GM18951 (cell line): ENCODE data around the gene BMP2K.

Experiments
- POLR2A ChIP-seq: IDR thresholded peaks from 4 replicates; pipeline ENCODE4 v1.6.1; 2011; ENCODE audit warnings: mild to moderate bottlenecking; ENCODE audit not compliant: insufficient read length, insufficient read depth; ENCODE audit errors: extremely low read depth
- in situ Hi-C: fragments of 300-500 bp; cut with MboI; formaldehyde crosslinking; loops from one replicate; pipeline ENCODE4 v1.12.0; 2022; ENCODE audit warnings: low sequenced_read_pairs, mixed read lengths, inconsistent platforms; ENCODE audit not compliant: unreplicated experiment

Gene BMP2K

GRCh38 chr4:78776079-78776728, at the start of gene BMP2K:
Gene BMP2K (plus strand): TSS chr4:78776350. CDS start chr4:78776544, 194 bp downstream.
- in situ Hi-C loops, result loop anchor here (10.0 kb wide), 1 partner anchor 161 kb away; no protein-coding TSS in a partner anchor
- TF ChIP-seq POLR2A, result peak; percentile 87

- TF ChIP-seq POLR2A, result no peak
- in situ Hi-C loops, result no loop called here
Measured at GRCh38 chr4:78726546-78726945, 49.6 kb upstream of the BMP2K start.

- in situ Hi-C loops, result no loop called here
- no peak for TF ChIP-seq POLR2A
Measured at GRCh38 chr4:78732332-78733104, 43.6 kb upstream of the BMP2K start.

GRCh38 chr4:78734441-78735162, 41.5 kb upstream of the BMP2K start:
- in situ Hi-C loops, result no loop called here
- no peak for TF ChIP-seq POLR2A

GRCh38 chr4:78735697-78736096, 40.5 kb upstream of the BMP2K start:
- in situ Hi-C loops, result no loop called here
- TF ChIP-seq POLR2A, result no peak

- in situ Hi-C loops, result no loop called here
- no peak for TF ChIP-seq POLR2A
Measured at GRCh38 chr4:78737035-78737434, 39.1 kb upstream of the BMP2K start.

GRCh38 chr4:78737973-78738372, 38.2 kb upstream of the BMP2K start:
- in situ Hi-C loops, result no loop called here

GRCh38 chr4:78742300-78742699, 33.9 kb upstream of the BMP2K start:
- no peak for TF ChIP-seq POLR2A
- in situ Hi-C loops, result no loop called here

More at GRCh38 chr4:78737973-78738372, 38.2 kb upstream of the BMP2K start:
- no peak for TF ChIP-seq POLR2A

- TF ChIP-seq POLR2A, result no peak
- in situ Hi-C loops, result no loop called here
Measured at GRCh38 chr4:78747475-78747922, 28.7 kb upstream of the BMP2K start.

- TF ChIP-seq POLR2A, result no peak
Measured at GRCh38 chr4:78748381-78748780, 27.8 kb upstream of the BMP2K start.

GRCh38 chr4:78749258-78749971, 26.7 kb upstream of the BMP2K start:
- in situ Hi-C loops, result no loop called here
- TF ChIP-seq POLR2A, result no peak

More at GRCh38 chr4:78748381-78748780, 27.8 kb upstream of the BMP2K start:
- in situ Hi-C loops, result no loop called here

GRCh38 chr4:78749972-78750727, 26.0 kb upstream of the BMP2K start:
- TF ChIP-seq POLR2A, result no peak
- in situ Hi-C loops, result no loop called here
